ENCODE data around the gene NFIC.

Gene NFIC

DNA sequence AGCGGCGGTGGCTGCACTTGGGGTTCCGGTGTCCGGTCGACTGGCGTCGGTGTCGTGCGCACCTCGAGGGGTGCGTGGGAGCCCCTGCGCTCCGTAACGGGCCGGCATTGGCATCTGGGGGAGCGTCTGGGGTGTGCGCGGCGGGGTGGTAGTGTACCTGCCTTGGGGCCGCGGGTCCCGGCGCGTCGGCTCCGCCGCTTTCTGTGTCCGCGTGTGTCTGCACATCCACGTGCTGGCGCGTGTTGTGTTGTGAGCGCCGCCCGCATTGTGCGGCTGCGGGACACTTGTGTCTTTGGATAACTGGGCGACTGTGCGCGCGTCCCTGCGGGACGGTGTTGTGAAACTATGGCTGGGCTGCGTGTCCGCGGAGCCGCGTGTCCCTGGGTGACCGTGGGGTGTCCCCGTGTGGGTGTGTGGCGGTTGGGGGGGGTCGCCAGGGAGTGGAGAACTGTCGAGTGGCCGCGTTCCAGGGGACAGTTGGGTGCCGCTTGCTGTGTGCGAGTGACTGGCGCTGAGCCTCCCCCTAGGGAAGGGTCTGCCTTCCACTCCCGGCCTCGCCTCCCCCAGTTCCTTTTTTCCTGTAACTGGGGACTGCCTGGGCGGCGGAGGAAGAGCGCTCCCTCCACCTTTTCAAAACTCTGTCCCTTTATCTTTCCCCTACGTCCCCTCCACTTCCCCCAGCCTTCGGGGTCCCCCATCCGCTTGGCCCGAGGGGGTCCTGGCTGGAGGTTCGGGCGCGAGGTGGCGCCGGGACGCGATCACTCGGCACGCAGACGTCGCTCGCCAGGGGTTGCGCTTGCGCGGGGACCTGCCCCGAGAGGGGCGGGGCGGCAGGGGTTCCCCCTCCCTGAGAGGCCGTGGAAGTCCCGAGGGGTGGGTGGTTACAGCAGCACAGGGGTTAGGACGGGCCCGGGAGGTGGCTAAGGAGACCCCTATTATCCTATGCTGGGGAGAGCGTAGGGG lies 5.7 kb upstream of the NFIC start:
- no peak for DNase-seq

DNA sequence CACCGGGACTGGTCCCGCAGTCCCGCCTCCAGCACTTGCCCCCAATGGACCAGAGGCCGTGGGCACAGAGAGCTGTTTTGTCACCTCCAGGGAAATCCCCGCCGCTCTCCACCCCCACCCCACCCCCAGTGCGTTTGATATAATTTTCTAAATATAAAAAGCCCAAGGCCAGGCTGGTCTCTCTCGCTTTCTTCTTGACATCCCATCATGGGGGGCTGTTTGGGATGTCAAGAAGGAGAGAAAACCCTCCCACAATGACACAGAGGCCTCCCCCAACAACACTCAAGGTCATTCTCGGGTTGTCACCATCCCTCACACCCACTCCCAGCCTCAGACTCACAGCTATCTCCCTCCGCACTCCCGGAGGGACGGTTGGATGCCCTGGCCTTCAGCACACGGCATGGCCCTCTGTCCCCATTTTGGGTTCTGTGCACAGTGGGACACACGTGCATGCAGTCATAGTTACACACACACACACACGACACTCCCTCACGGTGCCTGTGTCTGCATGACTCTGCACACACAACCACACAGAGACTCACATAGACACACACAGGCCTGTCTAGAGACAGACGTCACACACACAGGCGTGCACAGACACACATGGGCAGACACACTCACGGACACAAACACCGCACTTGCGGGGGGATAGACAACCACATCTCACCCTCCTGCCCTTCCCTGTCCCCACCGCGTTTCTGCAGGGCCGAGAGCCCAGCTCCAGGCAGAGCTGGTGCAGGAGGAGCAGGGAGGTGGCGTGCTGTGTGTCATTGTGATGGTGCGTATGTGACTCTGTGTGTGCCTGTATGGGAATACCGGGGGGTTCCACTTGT lies 4.8 kb upstream of the NFIC start:
- no peak for DNase-seq

DNA sequence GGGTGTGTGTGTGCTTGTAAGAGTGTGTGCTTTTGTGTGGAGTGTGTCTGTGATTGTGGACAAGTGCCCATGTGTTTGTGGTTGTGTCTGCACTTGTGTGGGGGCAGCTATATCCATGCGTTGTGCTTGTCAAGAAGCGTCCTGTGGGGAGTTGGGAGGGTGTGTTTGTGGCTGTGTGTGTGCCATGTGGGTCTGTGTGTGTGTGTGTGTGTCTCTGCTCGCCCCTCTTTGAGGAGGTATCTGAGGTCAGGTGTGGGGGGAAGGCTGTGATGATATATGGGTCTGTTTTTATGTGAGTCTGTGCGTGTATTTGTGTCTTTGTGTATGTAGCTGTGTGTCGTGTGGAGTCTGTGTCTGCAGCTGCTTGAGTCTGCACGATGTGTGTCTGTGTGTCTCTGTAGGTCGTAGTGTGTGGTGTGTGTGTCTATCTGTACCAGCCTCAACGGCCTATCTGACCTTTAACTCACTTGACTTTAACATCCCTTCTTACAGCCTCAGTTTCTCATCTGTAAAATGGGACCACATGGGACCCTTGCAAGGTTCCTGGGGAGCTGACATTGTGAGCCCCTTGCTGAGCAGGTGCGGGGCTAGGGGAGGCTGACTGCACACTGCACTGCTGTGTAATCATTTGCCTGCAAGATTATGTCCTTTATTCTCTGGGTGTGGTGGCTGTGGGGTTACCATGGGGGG lies 4.0 kb upstream of the NFIC start:
- DNase-seq: no peak

DNA sequence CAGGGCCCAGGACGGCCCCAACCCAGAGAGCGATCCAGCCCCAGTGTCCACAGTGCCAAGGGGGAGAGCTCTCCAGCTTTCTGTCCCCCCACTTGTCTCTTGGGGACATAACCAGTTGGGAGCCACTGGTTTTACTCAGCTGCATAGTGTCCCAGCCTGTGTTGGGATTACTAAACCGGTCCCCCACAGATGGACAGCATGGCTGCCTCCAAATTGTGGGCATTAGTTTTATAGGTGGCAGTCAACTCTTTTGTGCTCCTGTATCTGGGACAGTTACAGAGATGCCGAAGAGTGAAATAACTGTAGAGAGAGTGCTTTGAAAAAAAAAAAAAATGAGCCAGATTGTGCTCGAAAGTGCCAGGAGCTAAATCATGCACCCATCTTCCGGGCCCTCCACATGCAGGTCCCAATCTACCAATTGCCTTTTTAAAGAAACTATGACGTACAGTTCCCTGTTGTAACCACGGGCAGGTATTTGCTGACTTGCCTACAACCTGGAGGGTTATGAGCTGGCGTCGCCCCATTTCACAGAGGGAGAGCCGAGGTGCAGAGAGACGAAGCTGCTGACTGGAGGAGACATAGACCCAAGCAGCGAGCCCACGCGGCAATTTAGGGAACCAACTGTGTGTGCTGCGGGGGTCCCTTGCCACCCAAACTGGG lies 2.4 kb upstream of the NFIC start:
- DNase-seq: no peak

DNA sequence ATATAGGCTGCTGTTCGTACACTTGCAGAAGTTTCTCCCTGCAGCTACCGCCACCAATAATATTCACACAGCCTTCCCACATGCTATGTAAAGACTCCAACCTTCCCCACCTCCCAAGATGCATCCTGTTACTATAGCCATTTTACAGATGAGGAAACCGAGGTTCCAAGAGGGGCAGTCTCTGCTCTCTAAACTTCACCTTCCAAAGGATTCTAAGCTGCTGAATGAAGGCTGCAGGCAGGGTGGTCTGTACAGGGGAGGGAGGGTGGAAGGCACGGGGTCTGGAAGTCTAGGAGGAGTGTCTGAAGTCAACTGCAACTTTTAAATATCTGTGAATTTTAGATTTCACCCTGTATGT lies 1.9 kb upstream of the NFIC start:
- no peak for DNase-seq

DNA sequence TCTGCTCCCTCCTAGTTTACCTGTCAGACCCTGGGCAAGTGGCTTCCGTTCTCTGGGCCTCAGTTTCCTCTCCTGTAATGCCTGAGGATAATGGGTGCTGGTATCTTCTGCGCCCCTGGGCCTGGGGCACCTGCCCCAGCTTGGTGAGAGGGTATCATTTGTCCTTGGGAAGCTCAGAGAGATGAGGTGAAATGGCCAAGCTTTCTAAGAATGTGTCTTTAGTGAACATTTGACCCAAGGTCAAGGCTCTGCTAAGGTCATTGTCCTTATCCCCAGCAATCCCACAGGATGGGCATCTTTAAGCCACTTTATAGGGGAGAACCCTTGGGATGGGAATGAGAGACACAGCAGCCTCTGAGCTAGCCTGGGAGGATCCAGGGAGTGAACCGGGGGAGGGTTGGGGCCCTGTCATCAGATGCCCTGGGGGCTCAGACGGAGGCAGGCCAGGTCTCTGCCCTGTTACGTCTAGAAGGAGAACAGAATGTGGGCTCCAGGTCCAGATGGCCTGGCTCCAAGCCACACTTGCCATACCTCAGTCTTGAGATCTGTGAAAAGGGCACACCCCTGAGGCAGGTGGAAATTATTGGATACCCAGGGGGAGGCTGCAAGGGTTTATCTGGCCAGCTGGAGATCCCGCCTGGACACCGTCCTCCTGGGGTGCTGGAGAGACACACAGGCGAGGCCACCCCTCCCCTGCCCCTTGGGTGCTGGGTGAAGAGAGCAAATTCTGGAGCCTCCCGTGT lies 1.1 kb upstream of the NFIC start:
- no peak for DNase-seq

DNA sequence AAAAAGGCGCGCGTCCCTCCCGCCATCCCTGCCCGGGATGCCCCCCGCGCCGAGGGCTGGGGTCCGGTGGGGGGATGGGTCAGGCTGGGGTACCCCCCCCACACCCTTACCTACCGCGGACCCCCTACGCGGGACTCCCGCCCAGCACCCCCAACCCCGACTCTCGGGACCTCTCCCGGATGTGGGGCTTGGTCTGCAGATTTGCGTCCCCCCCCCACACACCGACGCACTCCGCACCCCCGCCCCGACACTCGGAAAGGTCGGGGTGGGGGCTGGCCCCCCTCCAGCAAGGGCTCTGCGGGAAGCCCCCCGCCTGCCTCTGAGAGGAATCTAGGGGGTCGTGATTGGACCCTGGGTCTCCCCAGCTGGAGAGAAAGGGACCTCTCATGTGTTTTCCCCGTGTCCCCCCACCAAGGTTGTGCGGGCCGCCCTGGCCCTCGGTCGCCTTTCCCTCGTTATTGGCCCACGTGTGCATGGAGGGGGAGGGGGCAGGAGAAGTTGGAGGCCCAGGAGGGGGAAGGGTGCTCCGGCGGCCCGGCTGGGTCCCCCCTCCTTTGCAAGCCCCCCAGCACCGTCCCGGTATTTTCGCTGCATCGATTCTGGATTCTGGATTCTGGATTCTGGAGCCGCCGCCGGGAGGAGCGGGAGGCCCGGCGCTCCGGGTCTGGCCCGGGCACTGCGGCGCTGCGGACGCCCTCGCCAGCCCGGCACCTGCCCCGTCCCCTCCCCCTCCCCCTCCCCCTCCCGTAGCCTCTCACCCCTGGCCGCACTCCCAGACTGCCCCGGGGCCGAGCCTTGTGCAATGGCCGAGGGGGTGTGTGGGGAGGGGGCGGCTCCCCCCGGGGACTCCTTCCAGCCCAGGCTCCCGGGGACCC lies 607 bp downstream of the NFIC start:
- peak; percentile 33 for DNase-seq

DNA sequence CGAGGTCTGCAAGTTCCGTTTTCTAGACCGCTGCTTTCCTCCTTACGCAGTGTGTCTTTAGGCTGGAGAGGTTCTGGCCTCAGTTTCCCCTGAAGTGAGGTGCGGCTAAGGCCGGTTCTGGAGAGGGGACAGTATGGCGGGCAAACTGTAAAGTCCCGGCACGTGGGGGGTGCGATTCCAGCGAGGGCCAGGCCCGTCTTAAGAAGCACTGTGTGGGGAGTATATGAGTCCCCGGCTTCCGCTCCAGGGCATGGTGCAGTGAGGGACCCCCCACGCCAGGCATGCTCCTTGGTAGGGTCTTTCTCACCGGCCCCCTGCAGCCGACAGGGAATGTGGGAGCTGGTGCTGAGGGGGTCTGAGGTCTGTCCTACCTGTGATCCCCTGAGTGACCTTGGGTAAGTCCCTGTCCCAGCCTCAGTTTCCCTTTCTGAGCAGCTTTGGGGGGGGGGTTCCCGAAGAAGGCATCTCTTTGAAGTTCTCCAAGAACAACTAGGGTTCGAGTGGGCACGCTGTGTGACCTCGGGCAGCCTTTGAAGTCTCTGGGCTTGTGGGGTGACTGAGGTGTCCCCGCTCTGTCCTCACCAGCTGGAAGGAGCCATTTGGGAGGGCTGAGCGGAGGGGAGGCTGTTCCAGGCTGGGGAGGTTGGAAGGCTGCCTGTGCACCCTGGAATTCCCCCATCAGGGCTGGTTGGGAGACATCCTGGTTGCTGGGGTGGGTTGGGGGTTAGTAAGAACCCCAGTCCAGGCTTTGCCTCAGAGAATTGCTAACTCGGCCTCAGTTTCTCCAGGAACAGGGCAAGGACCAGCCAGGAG lies 1.5 kb downstream of the NFIC start:
- no peak for DNase-seq

DNA sequence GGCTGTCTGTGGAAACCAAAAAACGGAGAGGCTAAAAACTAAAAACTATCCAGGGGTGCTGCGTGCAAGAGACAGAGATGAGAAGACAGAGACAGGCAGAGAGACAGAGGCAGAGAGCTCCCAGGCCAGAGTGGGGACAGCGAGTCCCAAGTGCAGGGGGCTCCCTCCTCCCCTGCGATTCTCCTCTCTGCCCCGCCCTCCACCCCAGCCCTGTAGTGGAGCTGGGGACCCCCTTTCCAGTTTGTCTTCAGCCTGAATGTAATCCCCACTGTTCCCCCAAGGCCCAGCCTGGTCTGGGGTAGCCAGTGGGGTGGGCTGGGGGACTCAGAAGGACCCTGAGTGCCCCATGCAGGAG lies 2.0 kb downstream of the NFIC start:
- DNase-seq: no peak

DNA sequence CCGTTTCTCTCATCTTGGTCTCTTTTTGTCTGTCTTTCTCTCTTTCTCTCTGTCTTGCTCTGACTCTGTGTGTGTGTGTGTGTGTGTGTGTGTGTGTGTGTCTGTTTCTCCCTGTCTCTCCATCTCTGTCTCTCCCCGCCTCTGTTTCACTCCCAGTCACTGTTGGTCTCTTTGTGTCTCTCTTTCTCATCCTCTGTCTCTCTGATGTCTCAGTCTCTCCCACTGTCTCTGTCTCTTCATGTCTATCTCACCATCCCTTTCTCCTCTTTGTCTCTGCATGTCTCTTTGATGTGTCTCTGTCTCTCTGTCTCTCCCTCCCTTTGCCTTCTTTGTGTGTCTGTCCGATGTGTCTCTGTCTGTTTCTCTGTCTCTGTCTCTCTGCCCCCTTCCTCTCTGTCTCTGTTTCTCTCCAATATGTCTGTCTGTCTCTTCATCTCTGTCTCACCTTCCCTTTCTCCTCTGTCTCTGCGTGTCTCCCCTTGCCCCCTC lies 2.5 kb downstream of the NFIC start:
- no peak for DNase-seq

DNA sequence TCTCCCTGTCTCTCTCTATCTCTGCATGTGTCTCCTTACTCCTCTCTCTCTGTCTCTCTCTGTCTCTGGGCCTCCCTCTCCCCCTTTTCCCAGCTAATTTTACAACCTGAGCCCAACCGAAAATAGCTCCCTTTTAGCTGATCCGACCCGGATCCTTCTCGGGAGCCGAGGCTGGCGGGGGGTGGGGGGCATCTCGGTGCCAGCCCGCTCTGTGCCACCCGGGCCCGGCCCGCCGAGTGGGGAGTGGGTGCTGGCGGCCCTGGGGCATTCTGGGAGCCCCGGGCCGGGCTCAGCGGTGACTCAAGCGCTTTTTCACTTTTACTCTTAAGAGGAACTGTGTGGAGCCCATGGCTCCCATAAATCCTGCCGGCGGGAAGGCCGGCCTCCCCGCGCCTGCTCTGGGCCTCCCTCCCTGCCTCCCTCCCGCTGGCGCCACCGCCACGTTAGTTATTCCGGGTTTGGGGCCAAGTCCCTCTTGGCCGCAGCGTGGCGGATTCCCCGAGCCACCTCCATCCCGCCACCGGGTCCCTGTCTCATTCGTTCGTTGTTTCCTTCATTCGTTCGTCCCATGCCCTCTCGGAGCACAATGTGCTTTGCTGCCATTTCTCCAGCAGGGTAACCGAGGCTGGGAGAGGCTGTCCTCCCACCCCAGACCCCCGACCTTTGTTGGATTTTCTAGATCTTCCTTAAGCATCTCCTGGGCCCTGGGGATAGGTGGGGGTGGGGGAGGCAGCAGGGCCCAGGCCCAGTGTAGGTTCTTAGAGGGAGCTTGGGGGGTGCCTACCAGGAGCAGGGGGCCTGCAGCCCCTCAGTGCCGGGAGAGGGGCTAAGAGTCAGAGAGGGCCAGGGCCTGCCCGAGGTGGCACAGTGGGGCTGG lies 3.2 kb downstream of the NFIC start:
- no peak for DNase-seq

DNA sequence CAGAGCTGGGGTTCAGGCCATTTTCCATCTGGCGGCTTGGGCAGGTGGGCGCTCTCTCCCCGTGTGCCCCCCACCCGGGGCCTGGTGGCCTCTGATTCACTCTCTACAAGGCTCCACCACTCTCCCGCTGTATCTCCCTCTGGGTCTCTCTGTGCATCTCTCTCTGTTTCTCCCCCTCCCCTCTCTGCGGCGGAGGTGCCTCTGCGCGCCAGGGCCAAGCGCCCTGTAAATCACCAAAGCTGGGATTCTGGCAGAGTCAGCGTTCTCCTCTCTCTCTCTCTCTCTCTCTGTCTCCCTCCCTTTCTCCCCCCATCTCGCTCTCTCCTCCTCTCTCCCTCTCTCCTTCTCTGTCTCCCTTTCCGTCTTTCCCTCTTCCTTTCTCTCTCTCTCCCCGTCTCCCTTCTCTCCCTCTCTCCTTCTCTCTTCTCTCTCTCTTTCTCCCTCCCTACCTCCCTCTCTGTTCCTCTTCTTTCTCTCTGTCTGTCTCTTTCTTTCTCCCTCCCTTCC lies 3.9 kb downstream of the NFIC start:
- DNase-seq: no peak

DNA sequence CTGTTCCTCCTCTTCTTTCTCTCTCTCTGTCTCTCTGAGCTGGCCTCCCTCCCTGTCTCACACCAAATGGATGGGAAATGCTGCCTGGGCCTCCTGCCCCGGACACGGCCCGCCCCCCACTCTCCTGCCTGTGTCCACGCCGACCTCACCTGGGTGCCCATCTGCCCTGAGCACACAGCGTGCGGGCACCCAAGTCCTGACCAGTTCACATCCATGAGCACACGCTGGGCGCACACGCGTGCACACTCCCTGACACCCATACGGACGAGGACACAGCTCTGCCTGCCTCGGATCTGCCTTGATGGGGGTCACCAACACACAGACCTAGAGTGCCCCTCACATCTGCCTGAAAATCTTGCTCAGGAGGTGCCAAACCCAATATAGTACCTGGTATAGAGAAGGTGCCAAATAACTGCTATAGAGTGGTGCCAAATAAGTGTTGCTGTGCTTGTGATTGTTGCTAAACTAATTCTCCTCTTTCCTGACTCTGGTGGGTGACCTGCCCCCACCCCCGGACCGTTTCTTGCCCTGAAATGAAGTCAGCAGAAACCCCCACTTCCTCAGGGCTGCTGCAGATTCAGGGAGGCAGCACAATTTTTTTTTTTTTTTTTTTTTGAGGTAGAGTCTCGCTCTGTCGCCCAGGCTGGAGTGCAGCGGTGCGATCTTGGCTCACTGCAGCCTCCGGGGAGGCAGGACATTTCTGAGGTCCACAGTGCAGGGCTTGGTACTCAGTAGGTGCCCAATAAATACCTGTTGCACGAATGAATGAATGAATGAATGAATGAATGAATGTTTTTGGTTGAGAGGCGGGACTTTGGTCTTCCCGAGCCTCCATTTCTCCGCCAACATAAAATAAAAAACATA lies 4.6 kb downstream of the NFIC start:
- DNase-seq: no peak

DNA sequence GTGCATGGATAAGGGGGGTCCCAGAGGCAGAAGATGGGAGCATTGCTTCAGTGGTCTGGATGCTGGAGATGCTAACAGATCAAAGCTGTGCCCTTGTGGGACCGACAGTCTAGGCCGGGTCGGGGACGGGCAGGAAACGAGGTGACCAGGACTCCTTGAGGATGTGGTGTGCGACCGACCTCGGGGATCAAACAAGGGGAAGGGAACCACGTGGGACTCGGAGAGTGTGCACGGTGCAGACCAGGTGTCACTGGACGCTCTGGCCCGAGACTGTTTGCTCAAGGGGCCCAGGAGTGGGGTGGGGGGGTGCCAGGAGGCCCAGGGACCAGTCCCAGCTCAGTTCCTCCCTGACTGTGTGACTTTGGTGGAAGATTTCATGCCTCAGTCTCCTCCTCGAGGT lies 6.0 kb downstream of the NFIC start:
- DNase-seq: no peak

DNA sequence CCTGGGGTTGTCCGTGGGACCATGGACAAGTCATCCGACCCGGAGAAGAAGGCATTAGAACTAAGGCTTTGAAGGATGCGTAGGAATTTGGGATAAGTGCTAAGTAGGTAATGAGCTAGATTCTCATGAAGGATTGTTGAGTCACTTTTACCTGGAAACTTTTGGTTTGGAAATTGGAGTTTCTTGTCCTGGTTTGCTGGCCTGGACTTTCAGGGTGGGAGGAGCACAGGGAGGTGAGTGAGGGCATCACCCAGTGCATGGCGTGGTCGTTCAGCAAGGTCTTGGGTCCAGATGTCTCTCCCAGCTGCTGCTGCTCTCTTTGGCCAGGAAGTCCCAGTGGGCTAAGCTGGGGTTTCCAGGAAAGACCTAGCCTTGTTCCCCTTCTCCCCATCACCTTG lies 7.6 kb downstream of the NFIC start:
- no peak for DNase-seq

DNA sequence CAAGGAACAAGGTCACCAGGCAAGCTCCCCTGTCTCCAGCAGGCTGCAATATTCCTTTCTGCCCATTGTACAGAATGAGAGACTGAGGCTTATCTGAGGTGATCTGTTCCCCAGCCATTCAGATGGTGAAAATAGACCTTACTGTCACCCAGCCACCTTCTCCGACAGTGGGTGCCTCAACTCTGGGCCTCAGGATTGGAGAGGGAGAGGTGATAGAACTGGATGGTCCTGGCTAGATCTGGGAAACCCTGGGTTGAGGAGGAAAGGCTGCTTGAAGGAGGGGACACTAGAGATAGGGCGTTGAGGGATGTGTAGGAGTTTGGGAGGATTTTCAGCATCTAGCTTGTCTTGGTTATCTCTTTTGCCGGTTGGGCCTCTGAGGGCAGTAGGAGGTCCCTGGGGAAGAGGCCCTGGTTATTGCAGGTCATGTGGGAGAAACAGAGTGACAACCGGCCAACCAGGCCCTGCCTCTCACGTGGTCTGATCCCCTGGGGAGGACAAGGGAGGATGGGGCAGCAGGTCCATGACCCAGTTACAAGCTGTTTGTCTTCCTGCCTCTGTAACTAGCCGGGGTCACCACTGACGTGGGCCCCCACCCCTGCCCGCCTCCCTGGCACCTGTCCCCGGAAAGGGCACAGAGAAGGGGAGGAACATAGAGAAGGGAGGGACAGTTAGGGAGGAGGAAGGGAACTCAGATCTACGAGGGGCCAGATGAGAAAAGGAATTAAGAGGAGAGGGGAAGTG lies 8.2 kb downstream of the NFIC start:
- DNase-seq: no peak
